ENCODE results near the gene KAT8.

The KAT8 gene

GRCh38 chr16:31076319-31076718 lies 41.1 kb upstream of the KAT8 start:
- no peak overlapping the region for H3K4me3 ChIP-seq (ENCODE audit: low read length)
- TF ChIP-seq CTCF (IDR thresholded peaks at IDR 0.05; ENCODE audit: insufficient read depth, low read depth, low read length, missing control alignments), result no peak
- DNase-seq (ENCODE audit: low read depth), result no peak

GRCh38 chr16:31077024-31077423 lies 40.4 kb upstream of the KAT8 start:
- no peak for TF ChIP-seq CTCF (IDR thresholded peaks at IDR 0.05; ENCODE audit: insufficient read depth, low read depth, low read length, missing control alignments)
- H3K4me3 ChIP-seq (ENCODE audit: low read length), result no peak overlapping the region
- no peak for DNase-seq (ENCODE audit: low read depth)

- TF ChIP-seq CTCF (IDR thresholded peaks at IDR 0.05; ENCODE audit: insufficient read depth, low read depth, low read length, missing control alignments), result no peak
- DNase-seq (ENCODE audit: low read depth), result no peak
- no peak overlapping the region for H3K4me3 ChIP-seq (ENCODE audit: low read length)
Observed at GRCh38 chr16:31077592-31078396, 39.7 kb upstream of the KAT8 start.

- no peak overlapping the region for H3K4me3 ChIP-seq (ENCODE audit: low read length)
- TF ChIP-seq CTCF (IDR thresholded peaks at IDR 0.05; ENCODE audit: insufficient read depth, low read depth, low read length, missing control alignments), result no peak
- DNase-seq (ENCODE audit: low read depth), result no peak
Observed at GRCh38 chr16:31078597-31079341, 38.7 kb upstream of the KAT8 start.

- TF ChIP-seq CTCF (IDR thresholded peaks at IDR 0.05; ENCODE audit: insufficient read depth, low read depth, low read length, missing control alignments), result no peak
- DNase-seq (ENCODE audit: low read depth), result no peak
- no peak overlapping the region for H3K4me3 ChIP-seq (ENCODE audit: low read length)
Observed at GRCh38 chr16:31079342-31079944, 38.0 kb upstream of the KAT8 start.

GRCh38 chr16:31080035-31080629 lies 37.3 kb upstream of the KAT8 start:
- DNase-seq (ENCODE audit: low read depth), result no peak
- TF ChIP-seq CTCF (IDR thresholded peaks at IDR 0.05; ENCODE audit: insufficient read depth, low read depth, low read length, missing control alignments), result no peak
- H3K4me3 ChIP-seq (ENCODE audit: low read length), result no peak overlapping the region

Data from epithelial cell of esophagus (primary cell).